GM18526 (cell line): ENCODE data around the gene PTPRE.

ENCODE experiments used
- POLR2A ChIP-seq: IDR thresholded peaks from 3 replicates; pipeline ENCODE4 v1.6.1; 2011; ENCODE audit not compliant: insufficient read length; ENCODE audit errors: extremely low read depth

The PTPRE gene

DNA sequence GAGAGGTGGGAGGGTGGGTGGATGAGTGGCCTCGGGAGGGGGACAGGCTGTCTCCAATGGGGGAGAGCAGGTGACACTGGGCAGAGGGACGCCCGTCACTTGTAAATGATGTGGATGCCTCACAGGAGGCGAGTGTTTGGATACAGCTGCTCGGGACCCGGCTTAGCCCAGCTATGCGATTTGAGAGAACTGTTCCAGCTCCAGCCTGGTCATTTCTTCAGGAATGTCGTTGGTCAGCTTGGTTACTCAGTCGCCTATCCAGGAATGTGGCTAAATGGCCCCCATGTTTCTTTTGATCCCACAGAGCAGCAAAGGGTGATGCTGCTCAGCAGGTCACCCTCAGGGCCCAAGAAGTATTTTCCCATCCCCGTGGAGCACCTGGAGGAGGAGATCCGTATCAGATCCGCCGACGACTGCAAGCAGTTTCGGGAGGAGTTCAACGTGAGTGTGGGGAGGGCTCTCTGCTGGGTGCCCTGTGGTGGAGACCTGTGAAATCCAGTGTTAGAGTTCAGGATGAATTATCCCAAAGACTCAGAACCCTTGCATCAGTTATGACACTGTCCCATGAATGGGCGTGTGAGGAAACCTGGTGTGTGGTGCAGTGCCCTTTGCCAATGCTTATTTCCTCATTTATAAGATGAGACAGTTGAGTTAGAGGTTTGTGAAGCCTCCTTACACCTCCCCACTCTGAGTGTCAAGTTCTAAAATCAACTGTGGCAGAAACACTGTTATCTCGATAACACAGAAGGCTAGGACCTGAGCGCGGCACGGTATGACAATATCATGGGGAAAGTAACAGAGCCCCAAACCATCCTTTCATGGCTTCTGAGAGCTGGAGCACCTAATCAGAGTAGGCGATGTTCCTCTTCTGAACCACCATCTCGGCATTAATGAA, 142.6 kb downstream of the PTPRE start:
- TF ChIP-seq POLR2A, result no peak

DNA sequence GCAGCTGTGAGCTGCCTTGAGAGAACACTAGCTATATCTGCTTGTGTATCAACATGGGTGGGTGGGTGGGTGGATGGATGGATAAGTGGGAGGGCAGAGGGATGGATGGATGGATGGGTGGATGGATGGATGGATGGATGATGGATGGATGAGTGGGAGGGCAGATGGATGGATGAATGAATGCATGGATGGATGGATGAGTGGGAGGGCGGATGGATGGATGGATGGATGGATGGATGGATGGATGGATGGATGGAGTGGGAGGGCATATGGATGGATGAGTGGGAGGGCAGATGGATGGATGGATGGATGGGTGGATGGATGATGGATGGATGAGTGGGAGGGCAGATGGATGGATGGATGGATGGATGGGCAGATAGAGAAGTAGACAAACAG, 143.2 kb downstream of the PTPRE start:
- TF ChIP-seq POLR2A, result no peak

GRCh38 chr10:128050936-128051335, 144.0 kb downstream of the PTPRE start:
- TF ChIP-seq POLR2A, result no peak

DNA sequence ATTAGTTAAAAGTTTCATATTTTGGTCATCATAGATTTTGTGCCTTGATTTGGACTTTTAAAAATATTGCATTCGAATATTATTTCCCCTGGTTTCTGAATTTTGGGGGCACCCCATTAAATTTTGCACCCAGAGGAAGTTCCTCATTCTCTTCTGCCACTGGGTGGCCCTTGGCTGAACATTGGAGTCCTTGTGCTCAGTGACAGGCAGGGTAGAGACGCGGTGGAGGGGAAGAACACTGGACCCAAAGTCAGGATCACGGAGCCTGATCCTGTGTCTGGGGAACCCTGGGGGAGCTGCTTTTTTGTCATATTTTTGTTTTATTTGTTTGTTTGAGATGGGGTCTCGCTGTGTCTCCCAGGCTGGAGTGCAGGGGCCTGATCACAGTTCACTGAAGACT, 144.6 kb downstream of the PTPRE start:
- no peak for TF ChIP-seq POLR2A

DNA sequence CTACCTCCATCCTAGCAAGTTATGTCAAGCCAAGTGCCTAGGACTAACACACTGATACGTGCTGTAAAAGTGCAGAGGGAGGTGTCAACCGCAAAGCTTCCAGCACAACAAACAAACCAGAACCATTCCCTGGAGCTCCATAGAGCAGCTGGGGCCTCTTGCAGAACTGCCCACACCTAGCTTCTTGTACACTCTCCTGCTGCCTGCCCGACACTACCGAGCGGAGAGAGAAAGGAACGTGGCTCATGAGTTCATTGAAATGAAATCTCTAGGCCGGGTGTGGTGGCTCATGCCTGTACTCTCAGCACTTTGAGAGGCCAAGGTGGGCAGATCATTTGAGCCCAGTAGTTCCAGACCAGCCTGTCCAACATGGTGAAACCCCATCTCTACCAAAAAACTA, 145.8 kb downstream of the PTPRE start:
- TF ChIP-seq POLR2A, result no peak

DNA sequence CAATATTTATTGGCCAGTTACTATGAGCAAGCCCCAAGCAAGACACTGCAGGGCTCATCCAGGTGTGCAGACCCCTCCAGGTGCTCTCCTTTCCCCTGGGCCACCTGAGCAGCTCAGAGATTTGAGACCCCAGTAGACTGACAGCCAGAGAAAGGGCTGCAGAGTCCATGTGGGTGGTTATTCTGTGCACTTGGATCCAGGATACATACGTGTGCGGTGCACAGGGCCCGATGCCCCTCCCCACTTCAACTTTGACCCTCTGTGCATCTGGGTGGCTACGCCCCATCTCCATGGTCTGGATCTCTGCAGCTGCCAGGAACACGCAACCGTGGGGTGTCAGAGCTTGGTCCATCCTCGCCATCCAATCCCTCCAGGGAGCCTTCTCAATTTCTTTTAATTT, 146.5 kb downstream of the PTPRE start:
- TF ChIP-seq POLR2A, result no peak

GRCh38 chr10:128054163-128054970, 147.5 kb downstream of the PTPRE start:
- no peak for TF ChIP-seq POLR2A

GRCh38 chr10:128055061-128055868, 148.4 kb downstream of the PTPRE start:
- TF ChIP-seq POLR2A, result no peak

- no peak for TF ChIP-seq POLR2A
Measured at GRCh38 chr10:128056303-128057050, 149.6 kb downstream of the PTPRE start.

GRCh38 chr10:128058106-128058749, 151.3 kb downstream of the PTPRE start:
- TF ChIP-seq POLR2A, result no peak

DNA sequence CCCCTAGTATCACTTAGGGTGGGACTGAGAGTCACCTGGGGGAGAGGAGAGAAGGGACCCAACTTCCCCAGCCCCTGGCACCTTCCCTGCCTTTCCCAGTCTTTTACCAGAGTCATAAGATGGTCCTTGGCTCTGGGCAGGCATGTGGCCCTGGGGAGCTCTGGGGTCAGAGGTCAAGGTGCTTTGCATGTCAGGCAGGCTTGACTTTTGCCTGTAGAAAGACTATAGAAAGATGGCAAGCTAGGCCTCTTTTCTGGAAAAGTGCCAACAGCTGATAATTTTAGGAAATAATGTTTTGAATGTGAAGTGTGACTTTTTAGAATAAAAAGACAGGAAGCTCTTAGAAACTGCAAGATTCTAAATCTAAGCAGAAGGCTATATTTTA, 151.8 kb downstream of the PTPRE start:
- TF ChIP-seq POLR2A, result no peak

- TF ChIP-seq POLR2A, result no peak
Measured at GRCh38 chr10:128059266-128059981, 152.5 kb downstream of the PTPRE start.

DNA sequence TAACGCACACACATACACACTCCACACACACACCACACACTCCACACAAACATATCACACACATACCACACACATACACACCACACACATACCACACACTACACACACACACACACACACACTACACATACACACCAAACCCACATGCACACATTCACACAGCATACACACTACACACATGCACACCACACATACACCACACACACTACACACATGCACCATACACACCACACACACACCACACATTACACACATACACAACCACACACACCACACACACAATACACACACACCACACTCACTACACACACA, 153.0 kb downstream of the PTPRE start:
- TF ChIP-seq POLR2A, result no peak

DNA sequence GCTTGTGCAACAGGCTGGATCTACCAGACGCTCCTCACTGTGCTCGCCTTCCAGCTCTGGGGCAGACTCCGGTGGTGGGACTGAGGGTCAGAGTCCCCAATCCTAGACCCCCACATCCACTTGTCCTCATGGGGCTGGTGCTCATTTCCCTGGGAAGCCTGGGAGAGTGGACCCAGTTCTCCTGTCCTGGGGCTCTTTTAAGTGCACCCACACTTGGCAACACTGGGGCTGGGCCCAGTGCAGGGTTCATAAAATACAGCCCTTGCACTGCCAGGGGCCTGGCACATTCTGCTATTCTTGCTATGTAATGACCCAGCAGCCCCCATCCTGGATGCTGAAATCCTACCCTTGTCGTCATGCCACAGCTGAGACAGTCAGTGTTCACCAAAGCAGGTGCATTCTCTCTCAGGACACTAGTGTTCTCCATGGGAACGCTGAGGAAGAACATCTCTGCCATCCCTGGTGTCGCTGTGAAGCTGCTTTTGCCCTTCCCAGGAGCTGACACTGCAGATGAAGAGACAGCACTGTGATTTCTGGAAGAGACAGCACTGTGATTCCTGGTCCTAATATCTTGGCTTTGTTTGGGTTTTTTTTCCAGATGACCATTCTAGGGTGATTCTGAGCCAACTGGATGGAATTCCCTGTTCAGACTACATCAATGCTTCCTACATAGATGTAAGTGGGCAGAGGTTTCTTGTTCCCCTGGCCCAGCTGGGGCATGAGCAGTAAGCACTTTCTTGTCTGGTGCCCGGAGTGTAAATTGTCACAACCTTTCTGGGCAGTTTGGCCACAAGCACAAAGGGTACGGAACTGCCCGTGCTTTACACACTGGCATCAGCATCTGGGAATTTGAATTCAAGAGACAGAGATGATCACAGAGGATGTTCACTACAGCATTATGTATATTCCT, 153.7 kb downstream of the PTPRE start:
- TF ChIP-seq POLR2A, result no peak
